22Rv1 (cell line): Measurements from ENCODE around the gene SWT1.

Experiments
- ZFX ChIP-seq: fragments of 450-650 bp; IDR thresholded peaks from 2 replicates; pipeline ENCODE4 v1.6.1; 2017; ENCODE audit warnings: antibody characterized with exemption, borderline replicate concordance
- TF ChIP-seq, protein P1 (sequence below): fragments of 450-650 bp; IDR thresholded peaks from 2 replicates; pipeline ENCODE4 v1.5.1; 2017; ENCODE audit warnings: mild to moderate bottlenecking

DNA sequence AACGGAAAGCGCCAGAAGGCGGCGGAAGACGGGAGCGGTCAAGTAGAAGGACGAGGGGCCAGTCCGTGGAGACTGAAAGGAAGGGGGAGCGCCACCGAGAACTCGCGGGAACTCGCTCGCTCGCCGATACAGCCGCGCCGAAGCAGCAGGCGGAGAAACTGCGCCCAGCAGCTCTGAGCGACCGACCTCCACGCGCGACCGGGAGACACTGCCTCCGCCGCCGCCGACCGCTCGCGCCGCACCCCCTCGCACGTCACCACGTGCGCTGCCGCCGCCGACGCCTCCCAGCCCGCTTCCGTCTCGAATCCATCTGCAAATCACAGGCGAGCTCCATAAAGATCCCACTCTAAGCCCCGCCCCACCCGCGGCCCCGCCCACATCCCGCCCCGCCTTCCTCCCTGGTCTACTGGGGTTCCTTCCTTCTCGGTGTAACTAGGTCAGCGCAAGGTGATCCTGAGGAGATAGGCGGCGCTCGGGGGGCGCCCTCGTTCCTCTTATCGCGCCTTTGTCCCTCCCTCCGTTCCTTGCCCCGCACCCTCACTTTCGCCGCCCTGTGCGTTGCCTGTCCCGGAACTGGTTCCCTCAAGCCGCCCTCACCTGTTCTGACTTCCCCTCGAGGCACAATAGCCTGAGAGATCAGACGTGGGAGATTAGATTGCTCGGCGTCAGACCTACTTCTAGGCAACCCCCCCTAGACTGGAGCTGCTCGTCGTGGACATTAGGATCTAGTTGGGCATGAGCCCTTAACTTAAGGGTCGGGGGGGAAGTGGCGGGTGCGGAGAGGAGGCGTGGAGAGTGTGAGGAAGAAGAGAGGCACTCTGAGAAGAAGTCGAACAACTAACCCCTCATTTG, 160.3 kb downstream of the SWT1 start, which contains the start of gene IVNS1ABP:
- TF ChIP-seq, protein P1, sequence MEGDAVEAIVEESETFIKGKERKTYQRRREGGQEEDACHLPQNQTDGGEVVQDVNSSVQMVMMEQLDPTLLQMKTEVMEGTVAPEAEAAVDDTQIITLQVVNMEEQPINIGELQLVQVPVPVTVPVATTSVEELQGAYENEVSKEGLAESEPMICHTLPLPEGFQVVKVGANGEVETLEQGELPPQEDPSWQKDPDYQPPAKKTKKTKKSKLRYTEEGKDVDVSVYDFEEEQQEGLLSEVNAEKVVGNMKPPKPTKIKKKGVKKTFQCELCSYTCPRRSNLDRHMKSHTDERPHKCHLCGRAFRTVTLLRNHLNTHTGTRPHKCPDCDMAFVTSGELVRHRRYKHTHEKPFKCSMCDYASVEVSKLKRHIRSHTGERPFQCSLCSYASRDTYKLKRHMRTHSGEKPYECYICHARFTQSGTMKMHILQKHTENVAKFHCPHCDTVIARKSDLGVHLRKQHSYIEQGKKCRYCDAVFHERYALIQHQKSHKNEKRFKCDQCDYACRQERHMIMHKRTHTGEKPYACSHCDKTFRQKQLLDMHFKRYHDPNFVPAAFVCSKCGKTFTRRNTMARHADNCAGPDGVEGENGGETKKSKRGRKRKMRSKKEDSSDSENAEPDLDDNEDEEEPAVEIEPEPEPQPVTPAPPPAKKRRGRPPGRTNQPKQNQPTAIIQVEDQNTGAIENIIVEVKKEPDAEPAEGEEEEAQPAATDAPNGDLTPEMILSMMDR, result peak; percentile 20; the same call in 1 of the 2 replicates
- no peak for TF ChIP-seq ZFX
